Erythroblast (primary cell): ENCODE results near the gene SLC25A38.

Experiments
- GATA1 ChIP-seq: IDR thresholded peaks from 2 replicates; pipeline ENCODE4 v1.6.1; 2011; ENCODE audit warnings: low read depth, mild to moderate bottlenecking, control low read depth, low read length, moderate library complexity
- POLR2A ChIP-seq: IDR thresholded peaks from 2 replicates; pipeline ENCODE4 v1.6.1; 2011; ENCODE audit warnings: mild to moderate bottlenecking, low read length

DNA sequence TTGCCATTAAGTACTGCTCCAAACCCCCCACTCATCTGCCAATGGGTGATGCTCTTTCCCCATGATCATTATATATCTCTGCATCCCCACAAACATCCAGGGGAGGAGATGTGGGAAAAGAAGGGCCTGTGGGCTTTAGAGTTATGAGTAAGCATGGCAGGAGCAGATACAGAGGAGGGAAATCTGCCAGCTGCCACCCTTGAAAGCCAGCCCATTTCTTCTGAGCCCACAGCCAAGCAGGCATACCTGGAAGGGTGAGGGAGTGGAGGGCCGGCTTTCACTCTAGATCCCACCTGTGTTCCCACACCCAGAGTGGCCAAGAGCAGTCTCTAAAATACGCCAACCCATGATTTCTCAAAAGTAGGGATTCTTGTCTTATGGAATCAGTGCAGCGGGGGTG lies 1.7 kb upstream of the SLC25A38 start:
- no peak for TF ChIP-seq POLR2A
- no peak for TF ChIP-seq GATA1
